Endometrial microvascular endothelial cells (primary cell): Measurements from ENCODE around the gene AKAP14. TPM values are rescaled to one million over a fixed set of nuclear protein-coding genes. Genes with fewer than 3 reads are reported as not detected.
"Not testable (repeated sequence)": the region's sequence is repeated elsewhere in the genome, so short reads cannot be mapped to it uniquely, and the experiment has no call there.

Experiments
- in situ Hi-C: cut with HindIII; loops from 2 replicates; pipeline ENCODE4 v1.10.0; 2017; ENCODE audit warnings: low sequenced_read_pairs, low pct_unique_long_range_greater_than_20kb; ENCODE audit errors: inconsistent ontology term
- total RNA-seq: library from RNA; depleted of rRNA; stranded (reverse); fragments of >200 nt; gene quantifications from one replicate; pipeline ENCODE4 v1.2.3, GENCODE V29; 2015; ENCODE audit errors: inconsistent ontology term

The AKAP14 gene
- not detected for total RNA-seq

DNA sequence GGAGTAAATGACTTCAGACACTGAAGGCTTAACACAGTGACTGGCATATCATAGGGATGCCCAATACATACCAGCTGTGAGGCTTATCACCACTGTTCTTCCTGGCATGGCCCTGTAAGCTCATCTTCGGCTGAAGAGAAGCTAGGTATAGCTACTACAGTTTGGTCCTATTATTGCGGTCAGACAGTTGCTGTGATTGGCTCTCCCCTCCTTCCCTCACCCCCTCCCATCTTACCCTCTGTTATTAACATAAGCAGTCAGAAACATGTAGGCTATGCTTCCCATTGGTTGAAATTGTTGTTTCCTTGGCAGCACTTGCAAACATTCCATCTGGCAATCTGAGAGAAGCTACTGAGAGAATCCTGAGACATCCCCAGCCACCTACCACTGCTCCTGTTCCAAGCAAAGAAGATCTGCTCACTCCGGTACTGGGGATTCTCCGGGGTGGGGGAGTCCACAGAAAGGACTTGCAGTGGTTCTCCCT lies at the start of gene AKAP14:
AKAP14 (plus strand) TSS at position 51 of the 484 bp plus-strand sequence. CDS start 7,331 bp downstream, outside the sequence.
- in situ Hi-C loops = no loop called here

DNA sequence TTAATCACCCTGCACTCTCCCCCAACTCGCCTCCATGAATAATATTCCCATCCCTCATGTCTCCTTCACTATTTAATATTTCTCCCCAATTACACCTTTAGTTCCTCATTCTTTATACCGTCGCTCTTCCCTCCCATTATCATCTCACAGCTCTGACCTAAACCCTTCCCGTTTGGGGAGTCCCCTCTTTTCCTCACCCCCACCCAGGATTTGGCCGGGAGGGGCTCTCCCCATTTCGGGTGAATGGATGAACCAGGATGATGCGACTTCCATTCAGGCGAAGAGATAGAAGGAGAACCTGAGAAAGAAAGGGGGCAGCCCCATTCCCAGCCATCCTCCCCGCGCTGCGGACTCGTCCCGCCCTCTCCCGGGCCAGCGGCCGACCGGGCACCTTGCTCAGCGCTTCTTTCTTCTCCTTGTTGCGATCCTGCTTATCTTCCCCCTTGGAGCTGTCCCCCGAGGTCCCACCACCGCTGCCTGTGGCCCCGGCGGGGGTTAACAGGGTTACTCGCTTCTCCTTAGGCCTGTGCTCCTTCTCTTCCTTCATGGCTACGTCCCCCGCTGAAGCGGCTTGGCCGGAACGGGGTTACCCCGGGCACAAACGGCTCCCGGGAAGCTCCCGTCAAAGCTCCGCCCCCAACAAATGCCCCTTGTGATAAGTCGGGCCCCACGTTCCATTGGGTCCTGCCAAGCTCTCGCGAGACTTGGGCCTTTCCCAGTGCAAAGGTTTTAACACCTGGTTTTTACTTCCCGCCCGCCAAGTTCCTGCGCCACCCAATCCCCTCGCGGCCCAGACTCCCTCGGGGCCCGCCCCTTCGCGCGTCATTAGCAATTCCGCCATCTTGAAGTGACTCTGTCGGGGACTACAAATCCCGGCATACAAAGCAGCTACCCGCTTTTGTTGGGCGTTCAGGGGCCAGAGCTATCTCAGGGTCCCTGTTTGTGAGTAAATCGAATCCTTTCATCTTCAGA lies 43.0 kb upstream of the AKAP14 start, which contains the start of gene UPF3B:
UPF3B (minus strand) TSS at position 582 of the 972 bp plus-strand sequence; CDS start at position 547, 35 bp downstream.
- in situ Hi-C loops = no loop called here

DNA sequence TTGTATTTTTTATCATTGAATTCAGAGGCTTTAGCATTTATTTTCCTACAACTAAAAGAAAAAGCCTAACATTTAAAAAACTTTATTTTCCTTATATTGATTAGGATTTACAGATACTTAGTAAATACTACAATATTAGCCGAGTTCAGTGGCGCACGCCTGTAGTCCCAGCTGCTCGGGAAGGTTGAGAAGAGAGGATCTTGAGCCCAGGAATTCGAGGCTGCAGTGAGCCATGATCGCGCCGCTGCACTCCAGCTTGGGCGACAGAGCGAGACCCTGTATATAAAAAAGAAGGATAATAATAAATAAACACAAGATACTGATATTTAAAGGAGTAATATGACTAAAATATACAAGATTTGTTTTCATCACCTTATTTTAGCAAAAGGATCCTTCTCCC lies 42.2 kb upstream of the AKAP14 start:
- in situ Hi-C loops = no loop called here

DNA sequence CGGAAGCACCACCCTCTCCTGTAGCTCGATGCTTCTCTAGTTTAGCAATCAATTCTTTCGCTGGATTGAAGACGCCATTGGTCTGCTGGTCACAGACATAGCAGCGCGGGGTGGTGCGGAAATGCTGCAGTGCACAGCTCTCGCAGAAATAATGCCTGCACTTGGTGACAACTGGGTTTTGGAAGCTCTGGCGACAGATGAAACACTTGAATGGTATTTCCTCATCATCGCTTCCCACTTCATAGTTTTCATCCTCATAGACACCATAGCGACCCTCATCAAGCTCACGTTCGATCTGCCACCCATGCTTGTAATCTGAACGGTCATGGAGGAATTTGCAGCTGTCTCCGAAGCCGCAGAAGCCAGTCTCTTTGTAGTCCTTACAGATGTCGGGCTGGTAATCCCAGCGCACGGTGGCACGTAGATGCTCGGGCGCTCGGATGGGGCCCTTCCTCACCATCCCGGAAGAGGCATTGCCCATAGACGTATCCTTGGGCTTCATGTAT lies 25.0 kb upstream of the AKAP14 start:
- in situ Hi-C loops = no loop called here

DNA sequence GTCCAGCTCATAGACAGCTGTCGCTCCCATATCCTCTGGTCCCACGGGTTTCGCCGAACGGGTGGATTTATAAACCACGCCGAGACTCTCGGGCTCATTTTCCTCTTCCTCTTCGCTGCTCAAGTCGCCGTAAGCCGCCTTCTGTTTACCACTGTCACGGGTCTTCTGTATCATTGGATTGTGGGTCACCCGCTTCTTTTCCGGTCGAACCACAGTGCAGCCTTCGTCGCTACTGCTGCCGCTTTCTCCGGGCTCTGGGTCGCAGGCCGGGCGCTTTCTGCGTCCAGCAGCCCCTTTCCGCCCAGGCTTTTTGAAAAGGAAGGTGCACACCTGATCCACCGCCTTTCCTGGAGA lies 24.5 kb upstream of the AKAP14 start:
- in situ Hi-C loops = no loop called here

DNA sequence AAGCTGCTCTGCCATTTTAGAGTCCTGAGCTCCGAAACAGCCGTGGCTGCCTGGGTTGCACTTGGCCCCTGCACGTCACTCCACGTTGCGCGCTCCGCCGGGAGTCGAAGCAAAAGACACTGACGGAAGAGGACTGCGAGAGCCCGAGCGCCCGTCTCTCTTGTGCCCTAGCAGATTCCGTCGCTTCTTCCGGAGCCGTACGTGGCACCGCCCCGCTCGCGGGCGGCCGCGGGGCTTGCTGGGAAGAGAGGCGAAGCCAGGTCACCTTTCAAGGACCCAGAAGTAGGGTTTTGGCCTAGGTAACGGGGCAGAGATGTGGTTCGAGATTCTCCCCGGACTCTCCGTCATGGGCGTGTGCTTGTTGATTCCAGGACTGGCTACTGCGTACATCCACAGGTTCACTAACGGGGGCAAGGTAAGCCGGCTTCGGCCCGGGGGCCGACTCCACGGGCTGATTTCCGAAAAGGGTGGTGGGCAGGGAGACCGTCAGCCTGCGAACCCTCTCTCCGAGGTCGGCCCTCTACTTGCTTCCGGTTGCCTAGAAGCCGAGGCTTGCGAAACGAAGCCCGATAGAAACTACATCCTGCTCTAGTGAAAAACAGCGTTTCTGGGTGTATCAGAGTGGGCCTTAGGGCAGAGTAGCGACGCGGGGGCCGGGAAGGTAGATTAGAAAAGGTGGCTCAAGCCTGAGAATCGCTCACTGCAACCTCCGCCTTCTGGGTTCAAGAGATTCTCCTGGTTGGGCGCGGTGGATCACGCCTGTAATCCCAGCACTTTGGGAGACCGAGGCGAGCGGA lies 23.9 kb upstream of the AKAP14 start, which contains the start of the genes NDUFA1 and RNF113A:
NDUFA1 (plus strand) TSS at position 234 of the 797 bp plus-strand sequence; CDS start at position 314, 80 bp downstream.
RNF113A (minus strand) TSS at position 135 of the 797 bp plus-strand sequence; CDS start at position 15, 120 bp downstream.
- in situ Hi-C loops = no loop called here

DNA sequence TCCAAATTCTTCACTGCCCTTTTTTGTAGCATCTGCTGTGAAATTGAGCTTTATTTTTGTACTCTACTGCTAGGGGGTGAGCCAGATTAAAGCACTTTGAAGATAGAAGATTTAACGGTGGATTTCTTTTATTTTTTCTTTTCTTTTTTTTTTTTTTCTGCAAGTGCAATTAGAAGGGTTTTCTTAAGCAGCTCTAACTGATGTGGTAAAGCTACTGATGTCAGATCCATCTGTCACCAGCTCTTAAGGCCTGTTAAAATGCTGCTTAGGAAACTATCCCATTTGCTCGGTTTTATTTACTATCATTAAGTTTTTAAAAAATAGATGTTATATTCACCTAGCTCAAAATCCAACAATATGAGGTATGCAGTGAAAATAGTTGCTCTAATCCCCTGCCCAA lies 17.0 kb upstream of the AKAP14 start:
- in situ Hi-C loops = no loop called here

DNA sequence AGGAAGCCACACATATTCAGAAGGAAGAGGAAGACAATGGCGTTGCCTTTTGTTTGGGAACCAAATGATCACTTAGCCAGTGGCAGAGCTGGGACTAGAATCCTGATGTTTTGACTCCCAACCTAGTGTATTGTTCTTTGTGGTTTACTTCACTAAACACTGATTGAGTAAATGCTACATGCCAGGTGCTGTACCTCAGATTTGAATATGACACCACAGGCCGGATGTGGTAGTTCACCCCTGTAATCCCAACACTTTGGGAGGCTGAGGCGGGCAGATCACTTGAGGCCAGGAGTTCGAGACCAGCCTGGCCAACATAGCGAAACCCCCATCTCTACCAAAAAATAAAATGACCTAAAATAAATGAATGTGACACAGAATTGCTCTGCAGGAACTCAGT lies 15.6 kb upstream of the AKAP14 start:
- in situ Hi-C loops = no loop called here

DNA sequence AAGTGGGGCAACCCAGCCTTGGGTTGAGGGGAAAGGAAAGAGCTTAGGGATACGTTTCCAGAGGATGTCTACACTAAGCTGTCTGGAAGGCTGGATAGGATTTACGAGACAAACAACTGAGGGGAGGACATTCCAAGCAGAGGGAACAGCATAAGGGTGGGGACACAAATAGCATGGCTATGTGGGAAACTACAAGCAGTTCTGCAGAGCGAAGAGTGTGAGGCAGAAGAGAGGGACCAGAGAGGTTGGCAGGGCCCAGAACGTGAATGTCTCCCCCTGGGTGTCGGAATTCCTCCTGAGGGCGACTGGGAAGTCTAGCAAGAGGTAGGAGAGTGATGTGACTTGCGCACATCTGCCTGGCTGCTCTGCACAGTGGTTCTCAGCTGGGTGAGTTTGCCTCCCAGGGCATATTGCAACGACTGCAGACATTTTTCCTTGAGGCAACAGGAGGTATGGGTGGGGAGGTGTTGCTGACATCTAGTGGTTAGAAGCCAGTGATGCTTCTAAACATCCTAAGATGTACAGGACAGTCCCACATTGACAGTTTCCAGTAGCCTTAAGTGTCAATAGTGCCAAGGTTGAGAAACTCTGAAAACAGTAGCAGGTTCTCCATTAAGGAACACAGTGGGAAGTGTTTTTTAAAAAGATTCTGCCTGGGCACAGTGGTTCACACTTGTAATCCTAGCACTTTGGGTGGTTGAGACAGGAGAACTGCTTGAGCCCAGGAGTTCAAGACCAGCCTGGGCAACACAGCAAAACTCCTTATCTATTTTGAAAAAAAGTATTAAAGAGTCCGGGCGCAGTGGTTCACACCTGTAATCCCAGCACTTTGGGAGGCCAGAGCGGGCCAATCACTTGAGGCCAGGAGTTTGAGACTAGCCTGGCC lies 14.9 kb upstream of the AKAP14 start:
- in situ Hi-C loops = no loop called here

DNA sequence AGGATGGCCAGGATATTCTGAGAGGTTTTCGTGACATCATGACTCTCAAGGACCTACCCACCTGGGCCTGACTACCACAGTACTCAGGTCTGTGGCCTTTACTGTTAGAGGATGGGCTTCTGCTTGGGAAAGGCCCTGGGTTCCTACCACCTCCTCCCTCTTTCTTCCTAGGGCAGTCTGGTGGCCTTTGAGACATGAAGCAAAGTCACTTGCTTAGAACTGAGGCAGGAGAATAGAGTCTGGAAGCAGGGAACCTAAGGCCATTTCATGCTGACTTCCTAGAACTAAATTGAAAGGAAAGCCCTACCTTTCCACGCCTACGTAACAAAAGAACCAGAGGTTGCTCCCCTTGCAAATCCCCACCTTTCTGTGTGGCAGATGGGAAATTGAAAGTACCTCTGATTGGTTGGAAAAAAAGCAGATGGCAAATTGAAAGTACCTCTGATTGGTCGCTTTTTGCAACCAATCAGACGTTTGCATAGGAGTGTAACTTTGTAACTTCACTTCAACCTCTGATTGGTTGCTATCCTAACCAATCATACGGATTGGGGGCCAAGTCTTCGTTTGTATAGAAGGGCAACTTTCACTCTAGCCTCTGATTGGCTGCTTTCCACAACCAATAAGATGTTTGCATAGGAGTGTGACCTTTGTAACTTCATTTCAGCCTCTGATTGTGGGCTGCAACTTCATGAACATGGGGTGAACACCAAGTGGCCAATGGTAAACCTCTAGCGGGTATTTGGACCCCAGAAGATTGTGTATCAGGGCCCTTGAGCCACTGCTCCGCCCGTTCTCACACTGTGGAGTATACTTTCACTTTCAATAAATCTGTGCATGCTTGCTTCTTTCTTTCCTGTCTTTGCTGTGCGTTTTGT lies 9.9 kb upstream of the AKAP14 start:
- in situ Hi-C loops = no loop called here

DNA sequence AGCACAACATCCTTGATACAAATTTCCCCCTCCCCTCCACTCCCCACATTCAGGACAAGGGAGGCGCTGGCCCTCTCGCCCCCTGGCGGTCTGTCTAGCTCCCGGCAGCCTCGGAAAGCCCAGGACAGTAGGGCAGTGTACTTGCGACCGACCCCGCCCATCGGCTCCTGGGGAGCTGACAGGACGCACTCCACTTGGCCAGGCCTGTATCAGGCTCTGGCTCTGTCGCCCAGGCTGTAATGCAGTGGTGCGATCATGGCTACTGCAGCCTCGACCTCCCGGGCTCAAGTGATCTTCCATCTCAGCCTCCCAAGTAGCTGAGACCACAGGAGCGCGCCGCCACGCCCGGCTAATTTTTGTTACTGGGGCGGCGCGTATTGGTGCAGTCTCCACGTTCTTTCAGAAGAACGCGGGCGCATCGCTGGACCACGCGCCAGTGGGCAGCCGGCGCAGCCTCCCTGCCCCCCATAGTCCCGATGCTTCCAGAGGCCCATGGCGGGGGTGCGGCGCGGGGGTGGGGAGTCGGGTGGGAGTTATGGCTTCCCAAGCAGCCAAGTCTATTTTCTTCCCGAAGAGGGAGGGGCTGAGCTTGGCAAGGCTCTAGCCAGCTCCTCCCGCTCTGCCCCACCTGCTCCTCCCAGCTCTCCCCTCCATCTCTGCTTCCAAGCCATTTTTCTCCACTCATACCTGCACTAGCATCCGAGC lies 7.8 kb upstream of the AKAP14 start:
- in situ Hi-C loops = no loop called here

DNA sequence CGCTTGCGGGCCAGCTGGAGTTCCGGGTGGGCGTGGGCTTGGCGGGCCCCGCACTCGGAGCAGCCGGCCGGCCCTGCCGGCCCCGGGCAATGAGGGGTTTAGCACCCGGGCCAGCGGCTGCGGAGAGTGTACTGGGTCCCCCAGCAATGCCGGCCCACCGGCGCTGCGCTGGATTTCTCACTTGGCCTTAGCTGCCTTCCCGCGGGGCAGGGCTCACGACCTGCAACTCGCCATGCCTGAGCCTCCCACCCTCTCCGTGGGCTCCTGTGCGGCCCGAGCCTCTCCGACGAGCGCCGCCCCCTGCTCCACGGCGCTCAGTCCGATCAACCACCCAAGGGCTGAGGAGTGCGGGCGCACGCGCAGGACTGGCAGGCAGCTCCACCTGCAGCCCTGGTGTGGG lies 5.1 kb upstream of the AKAP14 start:
- in situ Hi-C loops = not testable (repeated sequence)

DNA sequence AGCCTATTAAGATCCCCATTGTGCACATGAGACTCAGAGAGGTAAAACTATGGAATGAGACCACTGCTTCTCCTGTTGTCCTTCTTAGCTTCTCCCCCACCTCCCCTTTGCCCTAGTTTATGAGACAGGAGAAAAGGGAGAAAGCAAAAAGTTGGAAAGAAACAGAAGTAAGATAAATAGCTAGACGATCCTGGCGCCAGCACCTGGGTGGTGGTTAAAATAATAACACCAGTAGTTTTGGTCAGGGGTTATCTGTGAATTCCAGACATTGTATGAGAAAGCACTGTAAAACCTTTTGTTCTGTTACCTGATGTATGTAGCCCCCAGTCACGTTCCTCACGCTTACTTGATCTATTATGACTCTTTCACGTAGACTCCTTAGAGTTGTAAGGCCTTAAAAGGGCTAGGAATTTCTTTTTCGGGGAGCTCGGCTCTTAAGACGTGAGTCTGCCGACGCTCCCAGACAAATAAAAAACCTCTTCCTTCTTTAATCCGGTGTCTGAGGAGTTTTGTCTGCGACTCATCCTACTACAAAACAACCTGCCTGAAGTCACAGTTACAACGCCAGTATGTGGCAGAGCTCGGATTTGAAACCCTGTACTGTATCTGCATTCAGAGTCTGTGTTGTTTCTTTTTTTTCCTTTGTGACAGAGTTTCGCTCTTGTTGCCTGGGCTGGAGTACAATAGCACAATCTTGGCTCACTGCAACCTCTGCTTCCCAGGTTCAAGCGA lies 3.6 kb upstream of the AKAP14 start:
- in situ Hi-C loops = not testable (repeated sequence)

DNA sequence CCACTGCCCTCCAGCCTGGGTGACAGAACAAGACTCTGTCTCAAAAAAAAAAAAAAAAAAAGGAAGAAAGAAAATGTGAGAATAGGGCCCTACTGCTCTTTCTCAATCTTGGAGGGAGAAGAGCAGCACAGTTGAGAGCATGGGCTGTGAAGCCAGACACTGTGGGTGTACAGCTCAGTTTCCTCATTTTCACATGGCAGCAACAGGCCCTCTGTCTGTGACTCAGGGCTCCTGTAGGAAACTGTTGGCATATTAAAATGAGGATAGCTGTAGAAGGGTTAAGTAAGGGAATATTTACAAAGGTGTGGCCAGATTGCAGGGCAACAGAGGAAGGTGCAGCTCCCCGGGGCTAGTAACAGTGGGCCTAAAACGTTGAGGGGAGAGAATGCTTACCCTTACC lies 3.4 kb downstream of the AKAP14 start:
- in situ Hi-C loops = no loop called here

DNA sequence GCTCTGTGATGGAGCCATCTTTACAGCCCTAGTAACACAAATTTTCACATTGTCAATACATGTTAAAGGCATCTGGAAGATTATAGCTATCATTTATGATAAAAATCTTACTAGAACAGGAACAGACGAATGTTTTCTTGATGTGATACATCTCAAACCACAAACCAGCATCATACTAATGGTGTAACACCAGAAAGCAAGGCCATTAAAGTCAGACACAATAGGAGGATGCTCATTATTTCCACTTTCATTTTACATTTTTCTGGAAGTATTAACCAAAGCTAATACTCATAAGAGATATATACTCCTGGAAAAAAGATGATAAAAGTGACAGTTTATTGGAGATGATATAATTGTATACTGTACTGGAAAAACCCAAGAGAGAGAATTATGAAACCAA lies 5.3 kb downstream of the AKAP14 start:
- in situ Hi-C loops = no loop called here

DNA sequence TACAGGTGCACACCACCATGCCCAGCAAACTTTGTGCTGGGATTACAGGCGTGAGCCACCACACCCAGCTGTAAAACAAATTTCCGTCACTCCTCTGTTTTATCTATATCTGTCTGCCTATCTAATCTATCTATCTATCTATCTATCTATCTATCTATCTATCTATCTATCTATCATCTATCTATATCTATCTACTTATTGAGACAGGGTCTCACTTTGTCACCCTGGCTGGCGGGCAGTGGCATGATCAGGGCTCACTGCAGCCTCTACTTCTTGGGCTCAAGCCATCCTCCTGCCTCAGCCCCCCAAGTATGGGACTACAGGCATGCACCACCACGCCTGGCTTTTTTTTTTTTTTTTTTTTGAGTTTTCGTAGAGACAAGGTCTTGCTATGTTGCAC lies 20.6 kb downstream of the AKAP14 start:
- in situ Hi-C loops = no loop called here
